Upper lobe of left lung (tissue), 4 donors: Measurements from ENCODE around the gene EXOC6B.

Source experiments
- EP300 ChIP-seq, 4 donors: sonication (generic); formaldehyde crosslinking; IDR thresholded peaks; one replicate each; pipeline ENCODE4 v1.5.1; 2017; ENCODE audit warnings: antibody characterized with exemption in 4 of 4, control low read depth in 2 of 4
- POLR2A ChIP-seq, 4 donors: fragments of 450-650 bp; IDR thresholded peaks; one replicate each; pipeline ENCODE4 v1.5.1; 2016 to 2017; ENCODE audit warnings: antibody characterized with exemption in 4 of 4, mild to moderate bottlenecking in 2 of 4
- POLR2AphosphoS5 ChIP-seq, 2 donors: sonication (generic); formaldehyde crosslinking; IDR thresholded peaks; one replicate each; pipeline ENCODE4 v1.5.1; 2017; ENCODE audit warnings: antibody characterized with exemption in 2 of 2
- TF ChIP-seq, protein P1 (sequence below), 6 experiments: fragments of 450-650 bp in 4 of 6; fragments of 200-600 bp in 2 of 6; sonication (generic) in 2 of 6; IDR thresholded peaks; one replicate each; pipeline ENCODE4 v1.5.1; 2016 to 2019; ENCODE audit warnings: antibody characterized with exemption in 6 of 6

DNA sequence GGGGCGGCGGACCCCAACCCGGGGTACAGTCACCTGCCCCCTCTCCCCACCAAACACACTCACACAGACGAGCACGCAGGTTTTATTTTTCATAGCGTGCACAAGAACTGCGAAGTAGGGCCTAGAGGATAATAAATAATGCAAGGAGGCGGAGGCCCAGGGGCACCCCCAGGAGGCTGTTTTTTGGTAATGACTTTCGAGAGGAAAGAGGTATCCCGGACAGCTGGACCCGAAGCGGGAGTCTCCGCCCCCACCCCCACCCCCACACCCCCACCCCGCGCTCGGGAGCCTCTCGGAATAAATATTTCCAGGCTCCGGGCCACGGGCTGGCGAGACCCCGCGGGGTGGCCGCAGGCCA lies 681.6 kb downstream of the EXOC6B start:
- TF ChIP-seq POLR2A (IDR thresholded peaks at IDR 0.05): no peak
- TF ChIP-seq EP300 (IDR thresholded peaks at IDR 0.05): no peak
- TF ChIP-seq, protein P1, sequence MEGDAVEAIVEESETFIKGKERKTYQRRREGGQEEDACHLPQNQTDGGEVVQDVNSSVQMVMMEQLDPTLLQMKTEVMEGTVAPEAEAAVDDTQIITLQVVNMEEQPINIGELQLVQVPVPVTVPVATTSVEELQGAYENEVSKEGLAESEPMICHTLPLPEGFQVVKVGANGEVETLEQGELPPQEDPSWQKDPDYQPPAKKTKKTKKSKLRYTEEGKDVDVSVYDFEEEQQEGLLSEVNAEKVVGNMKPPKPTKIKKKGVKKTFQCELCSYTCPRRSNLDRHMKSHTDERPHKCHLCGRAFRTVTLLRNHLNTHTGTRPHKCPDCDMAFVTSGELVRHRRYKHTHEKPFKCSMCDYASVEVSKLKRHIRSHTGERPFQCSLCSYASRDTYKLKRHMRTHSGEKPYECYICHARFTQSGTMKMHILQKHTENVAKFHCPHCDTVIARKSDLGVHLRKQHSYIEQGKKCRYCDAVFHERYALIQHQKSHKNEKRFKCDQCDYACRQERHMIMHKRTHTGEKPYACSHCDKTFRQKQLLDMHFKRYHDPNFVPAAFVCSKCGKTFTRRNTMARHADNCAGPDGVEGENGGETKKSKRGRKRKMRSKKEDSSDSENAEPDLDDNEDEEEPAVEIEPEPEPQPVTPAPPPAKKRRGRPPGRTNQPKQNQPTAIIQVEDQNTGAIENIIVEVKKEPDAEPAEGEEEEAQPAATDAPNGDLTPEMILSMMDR (IDR thresholded peaks at IDR 0.05): no peak
- no peak for TF ChIP-seq POLR2AphosphoS5 (IDR thresholded peaks at IDR 0.05)
